Uterus (tissue), 2 donors: ENCODE data around the gene SHROOM4.

Source experiments
- CTCF ChIP-seq, 4 experiments: fragments of 200-600 bp in 2 of 4; fragments of 450-650 bp in 2 of 4; sonication (generic) in 2 of 4; IDR thresholded peaks; one replicate each; pipeline ENCODE4 v1.5.1; 2016 to 2019; ENCODE audit warnings: antibody characterized with exemption in 4 of 4, mild to moderate bottlenecking in 2 of 4, moderate library complexity in 1 of 4
- POLR2A ChIP-seq, 2 donors: fragments of 450-650 bp; IDR thresholded peaks; one replicate each; pipeline ENCODE4 v1.6.1; 2016; ENCODE audit warnings: antibody characterized with exemption in 2 of 2, mild to moderate bottlenecking in 1 of 2, moderate library complexity in 1 of 2

- no peak for TF ChIP-seq POLR2A (IDR thresholded peaks at IDR 0.05)
- no peak for TF ChIP-seq CTCF (IDR thresholded peaks at IDR 0.05)
Observed at GRCh38 chrX:50577326-50577725, 236.7 kb downstream of the SHROOM4 start.
